NB4 (cell line): ENCODE data around the gene HACL1.
"Not testable (repeated sequence)": the region's sequence is repeated elsewhere in the genome, so short reads cannot be mapped to it uniquely, and the experiment has no call there.

Experiments
- DNase-seq: peaks from one replicate; pipeline ENCODE4 v3.0.0; 2010; ENCODE audit warnings: low read depth
- H3K4me3 ChIP-seq: one replicate; pipeline ENCODE4 v1.5.1; 2011; ENCODE audit warnings: mild to moderate bottlenecking, low read depth, low read length, moderate library complexity
- CTCF ChIP-seq: IDR thresholded peaks from one replicate; pipeline ENCODE4 v1.5.1; 2012; ENCODE audit warnings: low read depth, low read length
- MAX ChIP-seq: IDR thresholded peaks from 2 replicates; pipeline ENCODE4 v1.6.1; 2011; ENCODE audit warnings: low read depth, low read length
- MYC ChIP-seq: IDR thresholded peaks from 2 replicates; pipeline ENCODE4 v1.6.1; 2011; ENCODE audit warnings: low read depth, low read length
- POLR2A ChIP-seq: IDR thresholded peaks from 2 replicates; pipeline ENCODE4 v1.6.1; 2011; ENCODE audit warnings: mild to moderate bottlenecking; ENCODE audit not compliant: insufficient read length; ENCODE audit errors: extremely low read depth

The HACL1 gene

GRCh38 chr3:15536856-15537255 lies 64.5 kb downstream of the HACL1 start:
- no peak overlapping the region for H3K4me3 ChIP-seq
- TF ChIP-seq CTCF (no peak), MAX (no peak), MYC (no peak), POLR2A (no peak)
- no peak for DNase-seq

DNA sequence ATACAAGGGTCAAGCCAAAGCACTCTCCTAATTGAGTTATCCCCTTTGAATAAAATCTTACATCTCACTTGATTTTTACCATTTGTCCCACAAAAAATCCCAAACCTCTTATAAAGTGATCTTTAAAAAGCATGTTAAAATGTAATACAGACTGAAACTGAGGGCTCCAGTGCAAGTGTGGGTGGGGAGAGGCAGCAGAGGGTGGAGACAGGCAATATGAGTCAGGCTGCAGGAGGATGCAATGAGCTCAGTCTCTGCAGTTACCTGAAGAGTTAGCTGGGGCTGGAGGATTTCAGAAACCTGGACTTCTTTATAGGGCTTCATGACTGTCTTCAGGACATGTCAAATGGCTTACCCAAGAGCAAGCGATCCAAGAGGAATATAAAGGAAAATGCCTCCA lies 65.6 kb downstream of the HACL1 start:
- no peak for DNase-seq
- no peak for TF ChIP-seq MAX
- TF ChIP-seq POLR2A, result no peak
- TF ChIP-seq MYC, result no peak
- no peak for TF ChIP-seq CTCF
- H3K4me3 ChIP-seq, result no peak overlapping the region

DNA sequence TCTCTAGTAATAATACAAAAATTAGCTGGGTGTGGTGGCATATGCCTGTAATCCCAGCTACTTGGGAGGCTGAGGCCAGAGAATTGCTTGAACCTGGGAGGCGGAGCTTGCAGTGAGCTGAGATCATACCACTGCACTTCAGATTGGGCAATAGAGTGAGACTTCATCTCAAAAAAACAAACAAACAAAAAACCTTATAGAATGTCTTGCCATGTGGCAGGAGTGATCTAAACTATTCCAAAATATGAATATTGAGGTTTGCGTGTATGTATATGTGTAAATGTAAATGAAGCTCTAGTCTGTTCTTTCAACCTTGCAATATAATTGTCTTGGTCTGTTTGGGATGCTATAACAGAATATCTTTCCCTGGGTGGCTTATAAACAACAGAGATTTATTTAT lies 68.8 kb downstream of the HACL1 start:
- DNase-seq, H3K4me3 ChIP-seq: not testable (repeated sequence)

DNA sequence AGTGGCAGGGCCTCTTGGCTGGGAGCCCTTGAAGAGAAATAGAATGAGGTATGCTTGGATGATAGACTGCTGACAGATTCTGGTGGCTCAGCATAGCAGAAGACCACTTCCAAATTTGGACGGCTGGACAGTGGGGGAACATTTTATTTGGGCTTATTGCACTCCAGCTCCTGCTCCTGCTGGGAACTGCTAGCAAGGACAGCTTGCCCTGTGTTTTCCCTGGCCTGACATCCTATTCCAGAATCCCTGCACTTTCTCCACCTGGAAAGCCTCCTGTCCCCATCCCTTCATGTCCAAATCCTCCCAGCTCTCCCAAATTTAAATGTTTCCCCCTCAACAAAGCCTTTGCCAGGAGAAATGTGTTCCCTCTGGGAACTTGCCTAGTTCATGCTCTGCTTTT lies 70.0 kb downstream of the HACL1 start:
- H3K4me3 ChIP-seq, result no peak overlapping the region
- no peak for DNase-seq
- TF ChIP-seq POLR2A (no peak), CTCF (no peak), MAX (no peak), MYC (no peak)

GRCh38 chr3:15528854-15529537 lies 72.4 kb downstream of the HACL1 start:
- H3K4me3 ChIP-seq, result no peak overlapping the region
- TF ChIP-seq CTCF (no peak), MAX (no peak), MYC (no peak), POLR2A (no peak)

GRCh38 chr3:15527031-15527459 lies 74.3 kb downstream of the HACL1 start:
- TF ChIP-seq MAX (no peak), CTCF (no peak), POLR2A (no peak), MYC (no peak)
- H3K4me3 ChIP-seq, result no peak overlapping the region
- no peak for DNase-seq

More at GRCh38 chr3:15528854-15529537, 72.4 kb downstream of the HACL1 start:
- DNase-seq, result no peak
